ENCODE data around the gene AGAP5.

DNA sequence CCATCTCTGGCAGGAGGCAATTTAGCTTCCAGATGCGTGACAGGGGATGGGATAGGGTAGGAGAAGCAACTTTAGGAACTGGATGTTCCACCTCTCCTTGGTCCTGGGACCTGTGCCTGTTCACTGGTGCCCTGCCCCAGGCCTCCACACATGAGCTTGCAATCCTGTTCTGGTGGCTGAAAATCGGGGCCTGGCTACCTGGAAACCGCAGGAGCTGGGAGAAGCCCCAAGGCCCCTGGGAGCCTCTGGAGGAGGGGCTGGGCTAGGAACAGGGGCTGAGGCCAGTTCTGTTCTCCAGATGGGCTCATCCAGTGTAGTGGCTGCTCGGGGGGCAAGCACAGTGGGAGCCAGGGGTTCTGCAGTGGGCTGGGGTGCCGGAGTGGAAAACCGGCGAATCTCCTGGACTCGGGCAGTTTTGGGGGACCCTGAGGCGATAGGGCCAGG lies 51.3 kb downstream of the AGAP5 start:
- TF ChIP-seq POLR2AphosphoS5 (IDR thresholded peaks at IDR 0.05), result no peak
- TF ChIP-seq, protein P1, sequence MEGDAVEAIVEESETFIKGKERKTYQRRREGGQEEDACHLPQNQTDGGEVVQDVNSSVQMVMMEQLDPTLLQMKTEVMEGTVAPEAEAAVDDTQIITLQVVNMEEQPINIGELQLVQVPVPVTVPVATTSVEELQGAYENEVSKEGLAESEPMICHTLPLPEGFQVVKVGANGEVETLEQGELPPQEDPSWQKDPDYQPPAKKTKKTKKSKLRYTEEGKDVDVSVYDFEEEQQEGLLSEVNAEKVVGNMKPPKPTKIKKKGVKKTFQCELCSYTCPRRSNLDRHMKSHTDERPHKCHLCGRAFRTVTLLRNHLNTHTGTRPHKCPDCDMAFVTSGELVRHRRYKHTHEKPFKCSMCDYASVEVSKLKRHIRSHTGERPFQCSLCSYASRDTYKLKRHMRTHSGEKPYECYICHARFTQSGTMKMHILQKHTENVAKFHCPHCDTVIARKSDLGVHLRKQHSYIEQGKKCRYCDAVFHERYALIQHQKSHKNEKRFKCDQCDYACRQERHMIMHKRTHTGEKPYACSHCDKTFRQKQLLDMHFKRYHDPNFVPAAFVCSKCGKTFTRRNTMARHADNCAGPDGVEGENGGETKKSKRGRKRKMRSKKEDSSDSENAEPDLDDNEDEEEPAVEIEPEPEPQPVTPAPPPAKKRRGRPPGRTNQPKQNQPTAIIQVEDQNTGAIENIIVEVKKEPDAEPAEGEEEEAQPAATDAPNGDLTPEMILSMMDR (IDR thresholded peaks at IDR 0.05), result no peak

All from suprapubic skin (tissue), 3 donors.